OCI-LY7 (cell line): ENCODE results near the gene SH2D6. TPM values are rescaled to one million over a fixed set of nuclear protein-coding genes. Genes with fewer than 3 reads are reported as not detected.

Experiments
- BruUV-seq: library from RNA; stranded (reverse); fragments of 400-500 nt; replicated peaks from 2 replicates; lab custom pipeline; 2021; lab: Mats Ljungman, UMichigan
- CTCF ChIA-PET: fragments of 300-600 bp; sonication (Branson Sonifier 250); formaldehyde crosslinking; loops from one replicate; lab custom pipeline; 2022; ENCODE audit warnings: antibody characterized with exemption; ENCODE audit not compliant: unreplicated experiment; lab: Charles Lee
- POLR2A ChIA-PET: fragments of 300-600 bp; sonication (Branson Sonifier 250); formaldehyde crosslinking; loops from one replicate; lab custom pipeline; 2022; ENCODE audit warnings: antibody characterized with exemption; lab: Charles Lee
- DNase-seq: peaks from one replicate; pipeline ENCODE4 v3.0.0-alpha.2; 2015; ENCODE audit warnings: low spot score
- H2AFZ ChIP-seq: fragments of 200-600 bp; sonication (generic), shearing (Covaris generic); 2 replicates; pipeline ENCODE4 v1.6.1; 2014; ENCODE audit warnings: mild to moderate bottlenecking, antibody characterized with exemption, low read length, moderate library complexity
- H3K27ac ChIP-seq: fragments of 200-600 bp; sonication (generic); 2 replicates; pipeline ENCODE4 v1.5.1; 2014; ENCODE audit warnings: mixed run types, low read depth, mild to moderate bottlenecking, moderate library complexity, low read length, inconsistent platforms; ENCODE audit not compliant: poor library complexity, severe bottlenecking
- H3K36me3 ChIP-seq: fragments of 200-600 bp; sonication (generic); 2 replicates; pipeline ENCODE4 v1.6.1; 2014; ENCODE audit warnings: mild to moderate bottlenecking, antibody characterized with exemption, low read length, moderate library complexity, mixed read lengths; ENCODE audit not compliant: insufficient read depth
- H3K4me1 ChIP-seq: fragments of 200-600 bp; sonication (generic); 2 replicates; pipeline ENCODE4 v1.5.1; 2014; ENCODE audit warnings: mild to moderate bottlenecking, low read length; ENCODE audit not compliant: insufficient read depth, poor library complexity, severe bottlenecking
- H3K4me2 ChIP-seq: fragments of 200-600 bp; sonication (generic); 2 replicates; pipeline ENCODE4 v1.6.1; 2014; ENCODE audit warnings: mild to moderate bottlenecking, low read length
- H3K4me3 ChIP-seq: fragments of 200-600 bp; sonication (generic); 2 replicates; pipeline ENCODE4 v1.5.1; 2014; ENCODE audit warnings: mild to moderate bottlenecking, low read depth, low read length; ENCODE audit not compliant: poor library complexity, severe bottlenecking
- H3K79me2 ChIP-seq: fragments of 200-600 bp; sonication (generic); 2 replicates; pipeline ENCODE4 v1.6.1; 2016; ENCODE audit warnings: low read depth, mild to moderate bottlenecking, low read length, moderate library complexity, mixed read lengths; ENCODE audit not compliant: insufficient read depth
- H3K9me2 ChIP-seq: fragments of 200-600 bp; sonication (generic); 2 replicates; pipeline ENCODE4 v1.6.1; 2016; ENCODE audit warnings: mild to moderate bottlenecking, low read length, mixed read lengths; ENCODE audit not compliant: insufficient read depth
- H3K9me3 ChIP-seq: fragments of 200-600 bp; sonication (generic); 2 replicates; pipeline ENCODE4 v1.6.1; 2014; ENCODE audit warnings: mild to moderate bottlenecking, mixed run types, low read length, mixed read lengths
- H4K20me1 ChIP-seq: fragments of 200-600 bp; sonication (generic); 2 replicates; pipeline ENCODE4 v1.6.1; 2014; ENCODE audit warnings: mild to moderate bottlenecking, antibody characterized with exemption, low read length, moderate library complexity, mixed read lengths; ENCODE audit not compliant: insufficient read depth
- CTCF ChIP-seq: fragments of 200-600 bp; sonication (generic); conservative IDR thresholded peaks from 2 replicates; pipeline ENCODE4 v1.5.1; 2014; ENCODE audit warnings: mild to moderate bottlenecking, antibody characterized with exemption, low read length, moderate library complexity, mixed read lengths
- EZH2phosphoT487 ChIP-seq: fragments of 200-600 bp; sonication (generic); IDR thresholded peaks from 2 replicates; pipeline ENCODE4 v1.6.1; 2018; ENCODE audit warnings: low read depth, borderline replicate concordance, mild to moderate bottlenecking, mixed run types, antibody characterized with exemption, low read length, moderate library complexity, mixed read lengths
- intact Hi-C: fragments of 100-400 bp; cut with micrococcal nuclease; formaldehyde crosslinking; loops from one replicate; pipeline ENCODE4 v1.10.0; 2022; ENCODE audit not compliant: unreplicated experiment
- total RNA-seq, 2 experiments: library from RNA; depleted of rRNA in 1 of 2; stranded (reverse); fragments of >200 nt in 1 of 2; shearing (Covaris generic) in 1 of 2; gene quantifications; 2 replicates each; pipeline ENCODE4 v1.2.3, GENCODE V29; 2014 to 2022

Gene SH2D6
- total RNA-seq, 2 experiments from 2014 or later = 0.35 to 2.6 TPM

- no peak for DNase-seq
- BruUV-seq = no TSS peak
- no peaks in the 10 kb centered on the region for H3K9me3 ChIP-seq
- no peaks in the 10 kb centered on the region for H3K36me3 ChIP-seq
- no peaks in the 10 kb centered on the region for H4K20me1 ChIP-seq
- POLR2A ChIA-PET = interaction anchor here (0.8 kb wide), 1 partner anchor 16 kb away, joined by 3 read pairs; no protein-coding TSS in a partner anchor
- H3K4me1 ChIP-seq = peaks cover 20% of the 10 kb centered on the region
- H3K4me2 ChIP-seq = no peak overlapping the region
- no peak overlapping the region for H2AFZ ChIP-seq
- intact Hi-C loops = no loop called here
- CTCF ChIA-PET = no interaction called here
- no peaks in the 10 kb centered on the region for H3K9me2 ChIP-seq
- H3K4me3 ChIP-seq = no peak overlapping the region
- H3K27ac ChIP-seq = no peak overlapping the region
- H3K79me2 ChIP-seq = no peaks in the 10 kb centered on the region
- TF ChIP-seq EZH2phosphoT487 = no peak
- no peak for TF ChIP-seq CTCF
Observed at GRCh38 chr2:85433511-85434089, 15.1 kb downstream of the SH2D6 start.

- ChIA-PET CTCF (no interaction called here), POLR2A (no interaction called here)
- no TSS peak for BruUV-seq
- peaks cover 20% of the 10 kb centered on the region for H3K4me1 ChIP-seq
- no peaks in the 10 kb centered on the region for H3K79me2 ChIP-seq
- H3K9me2 ChIP-seq = no peaks in the 10 kb centered on the region
- no peak for DNase-seq
- H3K4me3 ChIP-seq = no peak overlapping the region
- H4K20me1 ChIP-seq = no peaks in the 10 kb centered on the region
- intact Hi-C loops = loop anchor here (5.0 kb wide), 1 partner anchor 103 kb away; the partner anchor contains the start of gene MAT2A
- no peaks in the 10 kb centered on the region for H3K9me3 ChIP-seq
- H3K27ac ChIP-seq = no peak overlapping the region
- no peak overlapping the region for H2AFZ ChIP-seq
- no peak for TF ChIP-seq EZH2phosphoT487
- TF ChIP-seq CTCF = no peak
- H3K36me3 ChIP-seq = no peaks in the 10 kb centered on the region
- H3K4me2 ChIP-seq = no peak overlapping the region
Observed at GRCh38 chr2:85434696-85435095, 16.2 kb downstream of the SH2D6 start.

GRCh38 chr2:85435220-85435958 is 16.9 kb downstream of the SH2D6 start:
- intact Hi-C loops = loop anchor here (5.0 kb wide), 1 partner anchor 102 kb away; the partner anchor contains the start of gene MAT2A
- no peak for DNase-seq
- Histone ChIP-seq H3K79me2 (no peaks in the 10 kb centered on the region), H3K9me3 (no peaks in the 10 kb centered on the region), H3K36me3 (no peaks in the 10 kb centered on the region), H4K20me1 (no peaks in the 10 kb centered on the region), H3K4me2 (no peak overlapping the region), H3K4me1 (peaks cover 20% of the 10 kb centered on the region), H3K4me3 (no peak overlapping the region), H2AFZ (no peak overlapping the region), H3K27ac (no peak overlapping the region), H3K9me2 (no peaks in the 10 kb centered on the region)
- TF ChIP-seq CTCF = no peak
- TF ChIP-seq EZH2phosphoT487 = no peak
- ChIA-PET POLR2A (no interaction called here), CTCF (no interaction called here)
- no TSS peak for BruUV-seq
